ENCODE results near the gene PUS7.
A peak's percentile ranks its signal among the peaks of the same experiment; 100 is the strongest.
"Not testable (repeated sequence)": the region's sequence is repeated elsewhere in the genome, so short reads cannot be mapped to it uniquely, and the experiment has no call there.

The PUS7 gene

DNA sequence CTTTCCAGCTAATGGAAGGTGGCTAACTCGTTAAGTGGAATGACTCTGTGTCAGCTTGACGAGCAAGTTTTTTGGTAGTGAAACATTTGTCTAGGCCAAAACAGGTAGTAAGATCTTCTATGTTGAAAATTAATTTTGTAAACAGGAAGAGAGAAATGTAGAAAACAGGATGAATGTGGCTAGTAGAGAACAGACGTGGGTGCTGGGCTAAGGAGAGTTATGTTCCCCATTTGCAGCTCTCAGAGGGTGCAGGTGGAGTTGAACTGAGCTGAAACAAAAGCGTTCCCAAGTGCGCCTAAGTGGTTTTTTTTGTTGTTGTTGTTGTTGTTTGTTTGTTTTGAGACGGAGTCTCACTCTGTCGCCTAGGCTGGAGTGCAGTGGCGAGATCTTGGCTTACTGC, 73.9 kb downstream of the PUS7 start:
- no peak for DNase-seq (ENCODE audit: low read depth)

DNA sequence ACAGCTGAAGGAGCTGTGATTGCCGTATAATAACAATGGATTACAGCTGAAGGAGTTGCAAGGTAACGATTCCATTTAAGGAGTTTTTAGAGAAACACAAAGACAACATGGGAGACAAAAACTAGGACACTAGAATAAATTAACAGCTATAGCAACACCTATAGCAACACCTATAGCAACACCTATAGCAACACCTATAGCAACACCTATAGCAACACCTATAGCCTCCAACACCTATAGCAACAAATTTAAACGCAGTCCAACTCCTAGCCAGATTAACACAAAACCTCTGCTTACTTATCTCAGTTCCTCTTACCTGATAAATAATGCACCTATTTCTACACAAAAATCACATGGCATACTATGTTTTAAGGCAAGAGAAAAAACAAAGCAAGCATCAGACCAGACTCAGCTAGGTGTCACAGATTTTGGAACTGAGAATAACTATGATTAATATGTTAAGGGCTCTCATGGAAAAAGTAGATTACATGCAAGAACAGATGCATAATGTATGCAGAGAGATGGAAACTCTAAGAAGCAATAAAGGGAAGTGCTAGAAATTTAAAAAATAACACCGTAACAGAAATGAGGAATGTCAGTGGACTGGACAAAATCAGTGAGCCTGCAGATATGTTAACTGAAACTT, 77.6 kb downstream of the PUS7 start:
- no peak for DNase-seq (ENCODE audit: low read depth)

DNA sequence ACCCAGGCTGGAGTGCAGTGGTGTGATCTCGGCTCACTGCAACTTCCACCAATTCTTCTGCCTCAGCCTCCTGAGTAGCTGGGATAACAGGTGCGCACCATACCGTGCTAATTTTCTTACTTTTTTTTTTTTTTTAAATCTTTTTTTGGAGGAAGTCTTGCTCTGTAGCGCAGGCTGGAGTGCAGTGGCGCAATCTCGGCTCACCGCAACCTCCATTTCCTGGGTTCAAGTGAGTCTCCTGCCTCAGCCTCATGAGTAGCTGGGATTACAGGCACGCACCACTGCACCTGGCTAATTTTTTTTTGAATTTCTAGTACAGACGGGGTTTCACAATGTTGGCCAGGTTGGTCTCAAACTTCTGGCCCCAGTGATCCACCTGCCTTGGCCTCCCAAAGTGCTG, 79.9 kb downstream of the PUS7 start:
- DNase-seq (ENCODE audit: low read depth): not testable (repeated sequence)

DNA sequence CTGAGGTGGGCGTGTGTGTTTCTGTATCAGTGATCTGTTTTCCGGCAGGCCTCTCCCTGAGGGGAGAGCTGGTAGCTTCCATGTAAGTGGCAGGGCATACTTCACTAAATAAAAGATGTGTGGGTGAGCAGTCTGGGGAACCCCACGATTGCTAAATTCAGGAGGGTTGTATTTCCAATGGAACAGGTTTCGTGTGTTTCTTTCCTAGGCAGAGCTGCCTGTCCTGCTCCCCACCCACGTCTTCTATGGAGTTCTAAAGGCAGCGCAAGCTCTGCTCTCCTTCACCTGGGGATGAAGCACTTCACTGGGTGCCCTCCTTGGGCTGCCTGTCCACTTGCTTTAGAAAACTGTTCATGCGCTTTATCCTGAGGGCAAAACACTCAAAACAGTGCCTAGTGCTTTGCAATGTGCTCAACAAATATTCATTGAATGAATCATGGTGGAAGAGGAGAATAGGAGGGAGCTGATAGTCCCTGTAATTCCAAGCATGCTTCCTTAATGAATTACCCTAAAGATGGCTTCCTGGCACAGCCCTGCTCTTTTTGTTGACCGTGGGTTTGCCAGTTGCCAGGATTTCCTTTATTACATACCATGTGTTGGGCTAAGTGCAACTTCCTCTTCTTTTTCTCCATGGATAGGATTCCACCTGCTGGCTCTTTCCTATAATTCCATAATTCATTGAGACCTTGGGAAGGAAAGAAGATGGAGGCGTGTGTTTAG, 82.7 kb downstream of the PUS7 start:
- DNase-seq (ENCODE audit: low read depth): no peak

DNA sequence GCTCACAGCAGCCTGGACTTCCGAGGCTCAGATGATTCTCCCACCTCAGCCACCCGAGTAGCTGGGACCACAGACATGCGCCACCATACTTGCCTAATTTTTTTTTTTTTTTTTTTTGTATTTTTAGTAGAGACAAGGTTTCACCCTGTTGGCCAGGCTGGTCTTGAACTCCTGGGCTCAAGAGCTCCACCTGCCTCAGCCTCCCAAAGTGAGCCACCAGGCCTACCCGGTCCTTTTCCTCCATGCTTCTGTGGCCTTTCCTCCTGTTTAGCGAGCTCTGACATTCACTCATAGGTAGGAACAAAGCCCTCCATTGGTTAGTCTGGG, 83.3 kb downstream of the PUS7 start:
- no peak for DNase-seq (ENCODE audit: low read depth)

DNA sequence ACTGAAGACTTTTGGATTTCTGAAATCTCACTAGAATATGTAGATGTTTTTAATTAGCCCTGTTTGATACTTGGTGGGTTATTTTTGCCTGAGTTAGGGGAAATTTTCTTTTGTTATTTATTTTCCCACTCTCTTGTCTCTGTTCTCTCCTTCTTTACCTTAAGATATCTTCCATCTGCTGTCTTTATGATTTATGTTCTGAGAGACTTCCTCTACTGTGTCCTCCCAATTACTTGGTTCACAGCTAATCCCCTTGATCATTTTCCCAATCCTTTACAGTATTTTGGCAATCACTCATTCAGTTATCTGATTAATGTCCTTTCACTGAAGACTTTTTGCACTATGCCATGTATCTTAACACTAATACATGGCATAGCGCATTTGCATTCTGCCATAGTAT, 83.8 kb downstream of the PUS7 start:
- DNase-seq (ENCODE audit: low read depth): no peak

DNA sequence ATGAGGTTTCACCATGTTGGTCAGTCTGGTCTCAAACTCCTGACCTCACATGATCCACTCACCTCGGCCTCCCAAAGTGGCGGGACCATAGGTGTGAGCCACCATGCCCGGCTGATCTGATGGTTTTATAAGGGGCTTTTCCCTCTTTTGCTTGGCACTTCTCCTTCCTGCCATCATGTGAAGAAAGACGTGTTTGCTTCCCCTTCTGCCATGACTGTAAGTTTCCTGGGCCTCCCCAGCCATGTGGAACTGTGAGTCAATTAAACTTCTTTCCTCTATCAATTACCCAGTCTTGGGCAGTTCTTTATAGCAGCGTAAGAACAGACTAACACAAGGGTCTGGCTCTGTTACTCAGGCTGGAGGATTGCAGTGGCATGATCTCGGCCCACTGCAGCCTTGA, 84.7 kb downstream of the PUS7 start:
- not testable (repeated sequence) for DNase-seq (ENCODE audit: low read depth)

DNA sequence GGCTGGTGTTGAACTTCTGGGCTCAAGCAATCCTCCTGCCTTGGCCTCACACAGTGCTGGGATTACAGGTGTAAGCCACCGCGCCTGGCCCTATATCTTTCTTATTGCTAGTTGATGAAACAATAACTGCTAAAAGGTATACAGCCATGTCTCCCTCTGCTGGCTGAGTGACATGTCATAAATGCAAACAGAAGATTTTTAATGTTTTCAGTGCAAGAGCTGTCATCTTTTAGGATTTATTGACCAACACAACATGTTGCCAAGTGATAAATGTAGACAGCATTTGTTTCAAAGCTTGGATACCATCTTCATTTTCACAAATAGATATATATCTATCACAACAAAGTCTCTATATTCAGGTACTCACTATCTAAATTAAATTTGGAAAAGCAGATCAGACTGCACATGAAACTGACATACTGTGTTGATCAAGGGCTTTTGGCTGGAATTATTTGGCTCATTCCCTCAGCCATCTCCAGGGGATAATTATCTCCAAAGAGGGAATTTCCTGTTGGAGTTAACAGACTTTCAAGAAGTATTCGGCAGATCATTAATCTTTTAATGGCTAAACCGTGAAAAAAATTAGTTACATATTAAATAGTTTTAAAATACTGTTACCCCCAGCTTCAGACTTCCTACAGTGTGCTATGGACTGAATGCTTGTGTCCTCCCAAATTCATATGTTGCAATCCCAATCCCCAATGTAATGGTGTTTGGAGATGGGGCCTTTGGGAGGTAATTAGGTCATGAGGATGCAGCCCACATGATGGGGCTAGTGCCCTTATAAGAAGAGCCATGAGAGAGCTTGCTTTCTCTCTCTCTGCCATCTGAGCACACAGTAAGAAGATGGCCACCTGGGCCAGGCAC, 92.1 kb downstream of the PUS7 start:
- peak; percentile 27 for DNase-seq (ENCODE audit: low read depth)

DNA sequence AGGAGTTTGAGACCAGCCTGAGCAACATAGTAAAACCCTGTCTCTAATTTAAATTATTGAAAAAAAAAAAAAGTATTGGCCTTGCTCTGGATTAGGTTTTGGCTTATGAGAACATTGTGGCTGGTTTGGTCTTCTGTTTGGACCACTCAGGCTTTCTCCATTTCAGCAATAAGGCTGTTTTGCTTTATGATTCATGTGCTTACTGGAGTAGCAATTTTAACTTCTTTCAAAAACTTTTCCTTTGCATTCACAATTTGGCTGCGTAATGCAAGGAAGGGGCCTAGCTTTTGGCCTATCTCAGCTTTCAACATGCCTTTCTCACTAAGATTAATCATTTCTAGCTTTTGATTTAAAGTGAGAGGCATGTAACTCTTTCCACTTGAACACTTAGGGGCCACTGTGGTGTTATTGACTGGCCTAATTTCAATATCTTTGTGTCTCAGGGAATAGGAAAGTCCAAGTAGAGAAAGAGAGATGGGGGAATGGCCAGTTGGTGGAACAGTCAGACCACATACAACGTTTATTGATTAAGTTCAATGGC, 95.4 kb downstream of the PUS7 start:
- DNase-seq (ENCODE audit: low read depth): no peak

DNA sequence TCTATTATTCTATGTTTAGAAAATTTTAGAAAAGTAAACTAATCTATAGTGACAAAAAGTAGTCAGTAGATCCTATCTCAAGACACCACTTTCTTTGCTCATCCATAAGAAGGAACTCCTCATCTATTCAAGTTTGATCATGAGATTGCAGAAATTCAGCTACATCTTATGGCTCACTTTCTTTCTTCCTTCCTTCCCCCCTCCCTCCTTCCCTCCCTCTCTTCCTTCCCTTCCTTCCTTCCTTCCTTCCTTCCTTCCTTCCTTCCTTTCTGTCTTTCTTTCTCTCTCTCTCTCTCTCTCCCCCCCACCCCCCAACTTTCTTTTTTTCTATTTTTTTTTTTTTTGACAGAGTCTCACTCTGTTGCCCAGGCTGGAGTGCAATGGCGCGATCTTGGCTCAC, 98.1 kb downstream of the PUS7 start:
- DNase-seq (ENCODE audit: low read depth): no peak

DNA sequence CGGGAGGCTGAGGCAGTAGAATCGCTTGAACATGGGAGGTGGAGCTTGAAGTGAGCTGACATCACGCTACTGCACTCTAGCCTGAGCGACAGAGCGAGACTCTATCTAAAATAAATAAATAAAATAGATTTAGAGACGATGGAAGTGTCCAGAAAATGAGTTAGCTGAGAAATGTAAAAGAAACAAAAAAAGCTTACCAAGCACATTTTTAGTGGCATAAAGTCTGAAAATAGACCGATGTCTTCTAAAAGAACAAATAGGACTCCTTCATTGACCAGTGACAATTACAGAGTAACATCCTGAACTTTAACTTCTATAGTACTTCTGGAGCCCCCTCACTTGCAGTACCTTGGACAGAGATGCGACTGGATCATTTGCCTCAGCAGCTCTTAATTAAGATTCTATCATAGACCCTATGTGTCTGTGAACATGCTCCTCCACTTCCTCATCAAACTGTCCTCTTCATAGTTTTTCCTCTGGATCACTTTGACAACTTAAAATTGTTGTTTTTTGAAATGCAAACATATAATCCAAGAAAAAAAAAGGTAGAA, 108.1 kb downstream of the PUS7 start:
- no peak for DNase-seq (ENCODE audit: low read depth)

DNA sequence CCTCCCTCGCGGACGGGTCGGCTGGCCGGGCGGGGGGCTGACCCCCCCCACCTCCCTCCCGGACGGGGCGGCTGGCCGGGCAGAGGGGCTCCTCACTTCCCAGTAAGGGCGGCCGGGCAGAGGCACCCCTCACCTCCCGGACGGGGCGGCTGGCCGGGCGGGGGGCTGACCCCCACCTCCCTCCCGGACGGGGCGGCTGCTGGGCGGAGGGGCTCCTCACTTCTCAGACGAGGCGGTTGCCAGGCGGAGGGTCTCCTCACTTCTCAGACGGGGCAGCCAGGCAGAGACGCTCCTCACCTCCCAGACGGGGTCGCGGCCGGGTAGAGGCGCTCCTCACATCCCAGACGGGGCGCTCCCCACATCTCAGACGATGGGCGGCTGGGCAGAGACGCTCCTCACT, 111.3 kb downstream of the PUS7 start:
- not testable (repeated sequence) for DNase-seq (ENCODE audit: low read depth)

DNA sequence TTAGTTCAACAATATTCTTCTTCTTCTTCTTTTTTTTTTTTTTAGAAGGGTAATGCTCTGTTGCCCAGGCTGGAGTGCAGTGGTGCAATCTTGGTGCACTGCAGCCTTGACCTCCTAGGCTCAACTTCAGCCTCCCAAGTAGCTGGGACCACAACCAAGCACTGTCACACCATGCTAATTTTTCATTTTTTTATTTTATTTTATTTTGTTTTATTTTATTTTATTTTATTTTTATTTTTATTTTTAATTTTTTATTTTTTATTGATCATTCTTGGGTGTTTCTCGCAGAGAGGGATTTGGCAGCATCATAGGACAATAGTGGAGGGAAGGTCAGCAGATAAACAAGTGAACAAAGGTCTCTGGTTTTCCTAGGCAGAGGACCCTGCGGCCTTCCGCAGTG, 112.3 kb downstream of the PUS7 start:
- not testable (repeated sequence) for DNase-seq (ENCODE audit: low read depth)

DNA sequence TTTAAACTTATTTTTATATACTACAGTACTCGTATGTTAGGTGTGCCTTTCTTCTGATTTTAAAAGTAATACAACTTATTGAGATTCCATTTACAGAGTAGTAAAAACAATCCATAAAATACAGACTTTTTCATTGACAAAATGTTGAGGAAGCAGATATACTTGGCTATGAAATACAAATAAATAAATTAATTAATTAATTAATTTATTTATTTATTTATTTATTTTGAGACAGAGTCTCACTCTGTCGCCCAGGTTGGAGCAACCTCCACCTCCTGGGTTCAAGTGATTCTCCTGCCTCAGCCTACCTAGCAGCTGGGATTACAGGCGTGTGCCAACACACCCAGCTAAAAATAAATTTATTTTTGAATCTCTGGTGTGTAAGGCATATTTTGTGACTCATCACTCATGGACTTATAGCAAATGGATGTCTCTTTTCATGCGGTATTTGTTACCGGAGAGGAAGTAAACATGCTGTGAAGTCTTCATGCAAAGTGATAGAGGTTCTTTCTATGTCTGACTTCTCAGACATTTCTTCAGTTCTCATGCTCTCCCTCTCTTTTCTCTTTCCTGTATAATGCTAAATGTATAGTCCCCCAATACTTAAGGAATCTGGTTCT, 113.2 kb downstream of the PUS7 start:
- DNase-seq (ENCODE audit: low read depth): no peak

Measured in activated T-cell treated with anti-CD3 and anti-CD28 coated beads for 1 hour (primary cell).